Transverse colon (tissue), 4 donors: ENCODE measurements around the gene NAA25. TPM values are rescaled to one million over a fixed set of nuclear protein-coding genes. Genes with fewer than 3 reads are reported as not detected.
"Not testable (repeated sequence)": the region's sequence is repeated elsewhere in the genome, so short reads cannot be mapped to it uniquely, and the experiment has no call there.

Experiments
- DNase-seq: peaks from one replicate; pipeline ENCODE4 v3.0.0-alpha.2; 2019
- H3K27ac ChIP-seq, 4 donors: fragments of 200-600 bp; sonication (generic); 2 replicates each; pipeline ENCODE4 v1.5.1; 2016 to 2018; ENCODE audit warnings: inconsistent platforms in 4 of 4
- H3K27me3 ChIP-seq: fragments of 200-600 bp; sonication (generic); 2 replicates; pipeline ENCODE4 v1.5.1; 2017; ENCODE audit warnings: inconsistent platforms
- H3K36me3 ChIP-seq, 4 donors: fragments of 200-600 bp; sonication (generic); 2 replicates each; pipeline ENCODE4 v1.5.1; 2017 to 2019; ENCODE audit warnings: inconsistent platforms in 4 of 4
- H3K4me1 ChIP-seq, 4 donors: fragments of 200-600 bp; sonication (generic); 2 replicates each; pipeline ENCODE4 v1.5.1; 2017 to 2020; ENCODE audit warnings: inconsistent platforms in 4 of 4
- H3K4me3 ChIP-seq, 4 donors: fragments of 200-600 bp; sonication (generic); 1 replicate in 1 of 4; 2 replicates in 3 of 4; pipeline versions ENCODE4 v1.5.1 to v1.6.1; 2017 to 2019; ENCODE audit warnings: inconsistent platforms in 4 of 4
- H3K9me3 ChIP-seq, 2 donors: fragments of 200-600 bp; sonication (generic); 2 replicates each; pipeline ENCODE4 v1.5.1; 2017 to 2019; ENCODE audit warnings: inconsistent platforms in 2 of 2
- CTCF ChIP-seq, 5 experiments: fragments of 200-600 bp in 3 of 5; fragments of 450-650 bp in 2 of 5; sonication (generic) in 3 of 5; IDR thresholded peaks; 1 replicate in 2 of 5; 2 replicates in 3 of 5; pipeline ENCODE4 v1.5.1; 2016 to 2017; ENCODE audit warnings: antibody characterized with exemption in 5 of 5, inconsistent platforms in 3 of 5, mild to moderate bottlenecking in 2 of 5, moderate library complexity in 1 of 5
- EP300 ChIP-seq: sonication (generic); formaldehyde crosslinking; IDR thresholded peaks from one replicate; pipeline ENCODE4 v1.6.1; 2017; ENCODE audit warnings: antibody characterized with exemption, low read depth
- POLR2A ChIP-seq: fragments of 450-650 bp; IDR thresholded peaks from one replicate; pipeline ENCODE4 v1.6.1; 2016; ENCODE audit warnings: antibody characterized with exemption, mild to moderate bottlenecking, moderate library complexity
- POLR2AphosphoS5 ChIP-seq, 3 donors: sonication (generic); formaldehyde crosslinking; IDR thresholded peaks; one replicate each; pipeline ENCODE4 v1.6.1; 2016; ENCODE audit warnings: antibody characterized with exemption in 3 of 3
- WGBS, 2 donors: methylation state at CpG; one replicate each; pipeline ENCODE4 v1.1.5; 2018; ENCODE audit warnings: low coverage in 1 of 2; 5-methylcytosine and 5-hydroxymethylcytosine counted together
- in situ Hi-C, 4 donors: fragments of 200-750 bp; cut with MboI; loops; one replicate each; pipeline versions ENCODE4 v1.15.0 to v1.15.1; 2017; ENCODE audit warnings: low sequenced_read_pairs in 3 of 4, low pct_ligation_motif_present in 1 of 4, low pct_unique_long_range_greater_than_20kb in 1 of 4
- intact Hi-C: fragments of 100-400 bp; cut with DNase I; formaldehyde crosslinking; loops from one replicate; pipeline ENCODE4 v1.15.1; 2023; ENCODE audit warnings: low total_unique reads
- total RNA-seq, 4 donors: library from RNA; depleted of rRNA; stranded (reverse); fragments of >200 nt; gene quantifications; one replicate each; pipeline ENCODE4 v1.1.0, GENCODE V29; 2016

The NAA25 gene
- total RNA-seq, 4 donors from 2014 or later = 6.7 to 63.7 (median 18.4) TPM

GRCh38 chr12:112102127-112102526, 6.5 kb downstream of the NAA25 start:
- WGBS, 2 donors = 91 to 95% methylated on average over 2 to 4 of the region's 4 CpGs
- in situ Hi-C loops = no loop called here
- no peak for DNase-seq

DNA sequence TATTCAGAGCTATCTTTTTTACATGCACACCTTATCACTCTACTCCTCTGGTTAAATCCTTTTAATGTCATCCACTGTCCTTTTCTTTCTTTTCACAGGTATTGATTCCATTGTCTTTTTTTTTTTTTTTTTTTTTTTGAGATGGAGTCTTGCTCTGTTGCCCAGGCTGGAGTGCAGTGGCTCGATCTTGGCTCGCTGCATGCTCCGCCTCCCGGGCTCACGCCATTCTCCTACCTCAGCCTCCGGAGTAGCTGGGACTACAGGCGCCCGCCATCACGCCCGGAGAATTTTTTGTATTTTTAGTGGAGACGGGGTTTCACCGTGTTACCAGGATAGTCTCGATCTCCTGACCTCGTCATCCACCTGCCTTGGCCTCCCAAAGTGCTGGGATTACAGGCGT, 8.1 kb downstream of the NAA25 start:
- H3K27me3 ChIP-seq, H3K9me3 ChIP-seq, in situ Hi-C loops, intact Hi-C loops, DNase-seq, H3K27ac ChIP-seq, H3K4me3 ChIP-seq: not testable (repeated sequence)
- 96 to 100% methylated on average over 8 to 15 of the region's 15 CpGs for WGBS, 2 donors
- Histone ChIP-seq H3K36me3 (peaks cover 0 to 11% (median 0%) of the 10 kb centered on the region in 4 donors), H3K4me1 (peaks cover 0 to 15% (median 3%) of the 10 kb centered on the region in 4 donors)

More at GRCh38 chr12:112102127-112102526, 6.5 kb downstream of the NAA25 start:
- H3K4me1 ChIP-seq = peaks cover 0 to 15% (median 8%) of the 10 kb centered on the region in 4 donors
- peaks cover 0 to 6% (median 0%) of the 10 kb centered on the region in 4 donors for H3K36me3 ChIP-seq
- TF ChIP-seq EP300 (no peak), CTCF (IDR thresholded peaks at IDR 0.05) (no peak), POLR2AphosphoS5 (IDR thresholded peaks at IDR 0.05) (no peak), POLR2A (no peak)
- intact Hi-C loops = no loop called here
- H3K9me3 ChIP-seq = no peaks in the 10 kb centered on the region
- H3K27ac ChIP-seq = no peak overlapping the region
- no peak overlapping the region for H3K4me3 ChIP-seq
- no peaks in the 10 kb centered on the region for H3K27me3 ChIP-seq

- no peak for TF ChIP-seq POLR2AphosphoS5 (IDR thresholded peaks at IDR 0.05)
- no peak for TF ChIP-seq CTCF (IDR thresholded peaks at IDR 0.05)
- no peak for TF ChIP-seq EP300
- TF ChIP-seq POLR2A = no peak
- intact Hi-C loops (no loop called here), in situ Hi-C loops (no loop called here)
- Histone ChIP-seq H3K27ac (no peak overlapping the region), H3K9me3 (no peaks in the 10 kb centered on the region), H3K4me3 (no peak overlapping the region), H3K36me3 (peaks cover 0 to 11% (median 0%) of the 10 kb centered on the region in 4 donors), H3K4me1 (peaks cover 0 to 10% (median 3%) of the 10 kb centered on the region in 4 donors), H3K27me3 (no peaks in the 10 kb centered on the region)
- 87 to 90% methylated on average over 4 to 8 of the region's 8 CpGs for WGBS, 2 donors
- DNase-seq = no peak
These were observed 10.9 kb downstream of the NAA25 start for GRCh38 chr12:112097641-112098040.

DNA sequence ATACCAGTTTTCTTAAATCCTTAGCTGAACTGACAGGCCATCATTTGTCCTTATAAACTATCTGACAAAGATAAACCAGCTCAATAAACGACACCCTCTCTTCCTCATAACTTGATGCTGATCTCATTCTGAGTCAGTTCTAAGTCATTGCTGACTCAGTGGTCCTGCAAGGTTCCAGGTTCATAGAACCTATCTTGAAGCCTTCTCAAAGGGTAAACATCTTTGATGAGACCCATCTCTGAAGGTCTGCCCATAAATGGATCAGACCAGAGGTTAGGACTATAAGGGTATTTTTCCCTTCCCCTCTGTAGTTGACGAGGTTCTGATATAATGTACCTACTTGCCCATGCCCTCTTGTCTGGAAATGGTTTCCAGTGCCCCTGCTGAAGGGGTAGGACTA, 11.9 kb downstream of the NAA25 start:
- no peak overlapping the region for H3K27ac ChIP-seq
- intact Hi-C loops (no loop called here), in situ Hi-C loops (no loop called here)
- no peak for DNase-seq
- H3K27me3 ChIP-seq = no peaks in the 10 kb centered on the region
- 41 to 44% methylated on average over 2 of the region's 2 CpGs for WGBS, 2 donors
- H3K9me3 ChIP-seq = no peaks in the 10 kb centered on the region
- H3K4me1 ChIP-seq = peaks cover 0 to 10% (median 3%) of the 10 kb centered on the region in 4 donors
- peaks cover 0 to 13% (median 3%) of the 10 kb centered on the region in 4 donors for H3K36me3 ChIP-seq
- no peak overlapping the region for H3K4me3 ChIP-seq
- TF ChIP-seq POLR2A (no peak), CTCF (IDR thresholded peaks at IDR 0.05) (no peak), POLR2AphosphoS5 (IDR thresholded peaks at IDR 0.05) (no peak), EP300 (no peak)

DNA sequence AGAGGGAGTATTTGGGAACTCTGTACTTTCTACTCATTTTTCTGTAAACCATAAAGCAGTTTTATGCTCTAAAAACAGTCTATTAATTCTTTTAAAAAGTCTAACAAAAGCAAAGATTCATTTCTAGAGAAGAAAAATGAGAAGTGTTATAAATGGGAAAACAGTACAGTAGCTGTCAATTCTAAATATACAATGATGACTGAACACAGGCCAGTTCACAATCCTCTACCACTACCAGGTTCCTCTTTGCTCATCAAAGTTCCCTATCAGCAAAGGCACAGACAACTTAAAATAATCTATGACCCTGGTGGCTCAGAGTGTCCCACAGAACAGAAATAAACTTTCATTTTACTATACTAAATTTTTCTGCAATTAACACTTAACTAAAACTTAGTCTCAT, 12.5 kb downstream of the NAA25 start:
- peaks cover 0 to 10% (median 3%) of the 10 kb centered on the region in 4 donors for H3K4me1 ChIP-seq
- no peak overlapping the region for H3K27ac ChIP-seq
- no peak for DNase-seq
- TF ChIP-seq POLR2A (no peak), EP300 (no peak), CTCF (IDR thresholded peaks at IDR 0.05) (no peak), POLR2AphosphoS5 (IDR thresholded peaks at IDR 0.05) (no peak)
- H3K4me3 ChIP-seq = no peak overlapping the region
- in situ Hi-C loops = no loop called here
- no peaks in the 10 kb centered on the region for H3K27me3 ChIP-seq
- H3K36me3 ChIP-seq = peaks cover 0 to 14% (median 6%) of the 10 kb centered on the region in 4 donors
- intact Hi-C loops = no loop called here
- H3K9me3 ChIP-seq = no peaks in the 10 kb centered on the region
